Neural progenitor cell (in vitro differentiated cells): ENCODE measurements around the gene PRR22. TPM values are rescaled to one million over a fixed set of nuclear protein-coding genes. Genes with fewer than 3 reads are reported as not detected.

ENCODE experiments used
- DNase-seq: peaks from one replicate; pipeline ENCODE4 v3.0.0-alpha.2; 2016; ENCODE audit warnings: low spot score
- H2AFZ ChIP-seq: fragments of 200-600 bp; sonication (generic); replicated peaks from 2 replicates; pipeline ENCODE4 v1.6.1; 2016; ENCODE audit warnings: antibody characterized with exemption
- H3F3A ChIP-seq: fragments of 200-600 bp; sonication (generic); 2 replicates; pipeline ENCODE4 v1.6.1; 2016; ENCODE audit warnings: antibody characterized with exemption, low read depth
- H3K27ac ChIP-seq: fragments of 200-600 bp; sonication (generic); 2 replicates; pipeline ENCODE4 v1.5.1; 2016; ENCODE audit warnings: mild to moderate bottlenecking
- H3K27me3 ChIP-seq: fragments of 200-600 bp; sonication (generic); 2 replicates; pipeline ENCODE4 v1.6.1; 2016; ENCODE audit warnings: mild to moderate bottlenecking, moderate library complexity
- H3K36me3 ChIP-seq: fragments of 200-600 bp; sonication (generic); 2 replicates; pipeline ENCODE4 v1.5.1; 2016
- H3K4me1 ChIP-seq: fragments of 200-600 bp; sonication (generic); 2 replicates; pipeline ENCODE4 v1.6.1; 2016; ENCODE audit warnings: mixed run types
- H3K4me2 ChIP-seq: fragments of 200-600 bp; sonication (generic); 2 replicates; pipeline ENCODE4 v1.6.1; 2016
- H3K4me3 ChIP-seq: fragments of 200-600 bp; sonication (generic); 2 replicates; pipeline ENCODE4 v1.5.1; 2016
- H3K79me2 ChIP-seq: fragments of 200-600 bp; sonication (generic); 2 replicates; pipeline ENCODE4 v1.6.1; 2016; ENCODE audit warnings: low read depth
- H3K9ac ChIP-seq: fragments of 200-600 bp; sonication (generic); 2 replicates; pipeline ENCODE4 v1.6.1; 2016
- H3K9me3 ChIP-seq: fragments of 200-600 bp; sonication (generic); 2 replicates; pipeline ENCODE4 v1.5.1; 2016; ENCODE audit warnings: low read depth
- H4K20me1 ChIP-seq: fragments of 200-600 bp; sonication (generic); 2 replicates; pipeline ENCODE4 v1.6.1; 2016; ENCODE audit warnings: low read depth
- H3K27ac Mint-ChIP-seq: 3 replicates; pipeline ENCODE4 v1.8.0; 2021; ENCODE audit warnings: mixed read lengths
- H3K27me3 Mint-ChIP-seq: 2 replicates; pipeline ENCODE4 v1.8.0; 2022; ENCODE audit warnings: low read depth, mild to moderate bottlenecking, inconsistent platforms, moderate library complexity, mixed read lengths; ENCODE audit not compliant: insufficient read depth
- H3K36me3 Mint-ChIP-seq: 3 replicates; pipeline ENCODE4 v1.8.0; 2021; ENCODE audit warnings: mixed read lengths
- H3K4me1 Mint-ChIP-seq: 3 replicates; pipeline ENCODE4 v1.8.0; 2021; ENCODE audit warnings: mixed read lengths
- H3K4me3 Mint-ChIP-seq: 3 replicates; pipeline ENCODE4 v1.8.0; 2021; ENCODE audit warnings: mild to moderate bottlenecking, moderate library complexity, mixed read lengths
- H3K9me3 Mint-ChIP-seq: 3 replicates; pipeline ENCODE4 v1.8.0; 2020; ENCODE audit warnings: mixed read lengths
- EZH2 ChIP-seq: fragments of 200-600 bp; sonication (generic); IDR thresholded peaks from 2 replicates; pipeline ENCODE4 v1.6.1; 2017; ENCODE audit warnings: antibody characterized with exemption, mild to moderate bottlenecking, moderate library complexity
- EZH2phosphoT487 ChIP-seq: fragments of 200-600 bp; sonication (generic); IDR thresholded peaks from 2 replicates; pipeline ENCODE4 v1.6.1; 2017; ENCODE audit warnings: antibody characterized with exemption
- total RNA-seq: library from RNA; depleted of rRNA; stranded (reverse); fragments of >200 nt; gene quantifications from 2 replicates; pipeline ENCODE4 v1.2.3, GENCODE V29; 2015; ENCODE audit warnings: low replicate concordance
- TF ChIP-seq, protein P1 (sequence below): fragments of 200-600 bp; sonication (generic); IDR thresholded peaks from 2 replicates; pipeline ENCODE4 v1.5.1; 2017; ENCODE audit warnings: antibody characterized with exemption, mild to moderate bottlenecking

PRR22 gene
- total RNA-seq, 1 donor from 2014 or later: not detected

GRCh38 chr19:5772416-5772815 is 12.1 kb downstream of the PRR22 start:
- H2AFZ ChIP-seq: no peak overlapping the region
- no peaks in the 10 kb centered on the region for H3K36me3 Mint-ChIP-seq

GRCh38 chr19:5767949-5768348 is 16.6 kb downstream of the PRR22 start:
- Histone ChIP-seq H2AFZ (no peak overlapping the region), H3F3A (no peaks in the 10 kb centered on the region), H3K9me3 (no peaks in the 10 kb centered on the region), H3K27me3 (no peaks in the 10 kb centered on the region), H3K4me3 (no peak overlapping the region), H3K27ac (no peak overlapping the region), H3K79me2 (no peaks in the 10 kb centered on the region), H3K36me3 (no peaks in the 10 kb centered on the region), H3K4me1 (no peaks in the 10 kb centered on the region), H4K20me1 (no peaks in the 10 kb centered on the region), H3K9ac (no peak overlapping the region), H3K4me2 (no peak overlapping the region)
- H3K36me3 Mint-ChIP-seq: no peaks in the 10 kb centered on the region
- no peak for DNase-seq
- no peaks in the 10 kb centered on the region for H3K9me3 Mint-ChIP-seq
- TF ChIP-seq EZH2: no peak
- TF ChIP-seq EZH2phosphoT487: no peak
- TF ChIP-seq, protein P1, sequence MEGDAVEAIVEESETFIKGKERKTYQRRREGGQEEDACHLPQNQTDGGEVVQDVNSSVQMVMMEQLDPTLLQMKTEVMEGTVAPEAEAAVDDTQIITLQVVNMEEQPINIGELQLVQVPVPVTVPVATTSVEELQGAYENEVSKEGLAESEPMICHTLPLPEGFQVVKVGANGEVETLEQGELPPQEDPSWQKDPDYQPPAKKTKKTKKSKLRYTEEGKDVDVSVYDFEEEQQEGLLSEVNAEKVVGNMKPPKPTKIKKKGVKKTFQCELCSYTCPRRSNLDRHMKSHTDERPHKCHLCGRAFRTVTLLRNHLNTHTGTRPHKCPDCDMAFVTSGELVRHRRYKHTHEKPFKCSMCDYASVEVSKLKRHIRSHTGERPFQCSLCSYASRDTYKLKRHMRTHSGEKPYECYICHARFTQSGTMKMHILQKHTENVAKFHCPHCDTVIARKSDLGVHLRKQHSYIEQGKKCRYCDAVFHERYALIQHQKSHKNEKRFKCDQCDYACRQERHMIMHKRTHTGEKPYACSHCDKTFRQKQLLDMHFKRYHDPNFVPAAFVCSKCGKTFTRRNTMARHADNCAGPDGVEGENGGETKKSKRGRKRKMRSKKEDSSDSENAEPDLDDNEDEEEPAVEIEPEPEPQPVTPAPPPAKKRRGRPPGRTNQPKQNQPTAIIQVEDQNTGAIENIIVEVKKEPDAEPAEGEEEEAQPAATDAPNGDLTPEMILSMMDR: no peak
- no peak overlapping the region for H3K4me3 Mint-ChIP-seq
- peaks cover 2% of the 10 kb centered on the region for H3K4me1 Mint-ChIP-seq
- H3K27me3 Mint-ChIP-seq: no peaks in the 10 kb centered on the region
- H3K27ac Mint-ChIP-seq: no peak overlapping the region

More at GRCh38 chr19:5772416-5772815, 12.1 kb downstream of the PRR22 start:
- H3K36me3 ChIP-seq: no peaks in the 10 kb centered on the region
- TF ChIP-seq, protein P1: no peak
- TF ChIP-seq EZH2phosphoT487 (no peak), EZH2 (no peak)
- H3K27ac Mint-ChIP-seq: no peak overlapping the region
- no peaks in the 10 kb centered on the region for H3K27me3 ChIP-seq
- no peak overlapping the region for H3K4me3 Mint-ChIP-seq
- H3K4me1 Mint-ChIP-seq: peaks cover 2% of the 10 kb centered on the region
- no peaks in the 10 kb centered on the region for H3K9me3 Mint-ChIP-seq
- H3K4me1 ChIP-seq: no peaks in the 10 kb centered on the region
- H4K20me1 ChIP-seq: no peaks in the 10 kb centered on the region
- H3K4me3 ChIP-seq: no peak overlapping the region
- H3K9me3 ChIP-seq: no peaks in the 10 kb centered on the region
- no peaks in the 10 kb centered on the region for H3F3A ChIP-seq
- no peak overlapping the region for H3K9ac ChIP-seq
- no peak overlapping the region for H3K4me2 ChIP-seq
- no peak overlapping the region for H3K27ac ChIP-seq
- no peak for DNase-seq
- no peaks in the 10 kb centered on the region for H3K79me2 ChIP-seq
- no peaks in the 10 kb centered on the region for H3K27me3 Mint-ChIP-seq

DNA sequence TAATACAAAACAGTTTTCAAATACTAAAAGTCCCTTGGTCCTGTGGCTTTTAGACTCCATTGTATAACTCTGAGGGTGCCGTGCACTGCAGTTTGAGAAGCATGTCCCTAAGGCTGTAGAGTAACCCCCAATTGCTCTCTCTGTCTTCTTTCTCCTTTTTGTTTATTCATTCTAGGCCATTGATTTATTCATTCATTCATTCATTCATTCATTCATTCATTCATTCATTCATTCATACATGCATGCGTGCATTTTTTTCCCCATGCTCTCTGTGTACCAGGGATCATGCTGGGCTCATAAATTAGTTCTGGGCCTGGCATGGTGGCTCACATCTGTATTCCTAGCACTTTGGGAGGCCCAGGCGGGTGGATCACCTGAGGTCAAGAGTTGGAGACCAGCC is 19.3 kb downstream of the PRR22 start:
- Histone ChIP-seq H2AFZ (no peak overlapping the region), H3K79me2 (no peaks in the 10 kb centered on the region), H3K27me3 (no peaks in the 10 kb centered on the region), H3K4me3 (no peak overlapping the region), H3K9ac (no peak overlapping the region), H3K27ac (no peak overlapping the region), H4K20me1 (no peaks in the 10 kb centered on the region), H3K4me1 (no peaks in the 10 kb centered on the region), H3K36me3 (no peaks in the 10 kb centered on the region), H3K4me2 (no peak overlapping the region), H3F3A (no peaks in the 10 kb centered on the region), H3K9me3 (no peaks in the 10 kb centered on the region)
- Mint-ChIP-seq H3K9me3 (peaks cover 2% of the 10 kb centered on the region), H3K36me3 (no peaks in the 10 kb centered on the region), H3K4me3 (no peak overlapping the region), H3K27me3 (peaks cover 2% of the 10 kb centered on the region), H3K27ac (no peak overlapping the region), H3K4me1 (peaks cover 2% of the 10 kb centered on the region)
- DNase-seq: no peak
- TF ChIP-seq EZH2: no peak
- TF ChIP-seq, protein P1: no peak
- no peak for TF ChIP-seq EZH2phosphoT487
